HG02763 (cell line): ENCODE results near the gene CYP1B1.
"Not testable (repeated sequence)": the region's sequence is repeated elsewhere in the genome, so short reads cannot be mapped to it uniquely, and the experiment has no call there.

ENCODE experiments used
- ATAC-seq: cut with Tn5 transposase; IDR thresholded peaks from one replicate; pipeline ENCODE4 v1.9.1; 2021; ENCODE audit warnings: mild to moderate bottlenecking, moderate library complexity; ENCODE audit not compliant: unreplicated experiment

The CYP1B1 gene

DNA sequence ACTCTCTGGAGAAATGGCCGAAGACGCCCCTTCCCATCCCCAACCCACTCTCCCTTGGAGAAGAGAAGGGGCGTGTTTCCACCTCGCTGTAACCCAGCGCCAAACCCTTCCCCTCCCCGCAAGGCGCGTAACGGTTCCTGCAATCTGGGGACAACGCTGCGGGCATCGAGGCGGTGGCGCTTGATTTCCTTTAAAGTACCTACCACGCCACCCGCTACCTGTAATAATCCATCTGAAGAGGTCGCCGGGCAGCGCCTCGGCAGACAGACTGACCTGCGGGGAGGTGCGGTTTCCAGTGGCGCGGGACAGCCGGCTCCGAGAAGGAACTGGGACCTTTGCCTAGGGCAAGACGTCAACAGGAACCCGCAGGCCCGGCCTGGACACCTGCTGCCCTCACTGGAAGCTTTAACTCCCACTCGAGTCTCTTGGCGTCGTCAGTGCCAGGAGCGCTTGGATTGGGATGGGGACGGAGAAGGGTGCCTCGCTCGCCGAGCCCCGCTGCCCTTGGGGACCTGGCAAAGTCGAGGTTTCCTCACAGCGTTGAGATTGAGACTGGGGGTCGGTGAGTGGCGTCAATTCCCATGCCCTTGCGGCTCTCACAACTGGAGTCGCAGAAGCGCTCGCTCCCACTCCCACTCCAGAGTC is at the start of gene CYP1B1:
TSS of gene CYP1B1 (minus strand) at position 645 of the 645 bp plus-strand sequence. CDS start 763 bp downstream, outside the sequence.
- no peak for ATAC-seq

DNA sequence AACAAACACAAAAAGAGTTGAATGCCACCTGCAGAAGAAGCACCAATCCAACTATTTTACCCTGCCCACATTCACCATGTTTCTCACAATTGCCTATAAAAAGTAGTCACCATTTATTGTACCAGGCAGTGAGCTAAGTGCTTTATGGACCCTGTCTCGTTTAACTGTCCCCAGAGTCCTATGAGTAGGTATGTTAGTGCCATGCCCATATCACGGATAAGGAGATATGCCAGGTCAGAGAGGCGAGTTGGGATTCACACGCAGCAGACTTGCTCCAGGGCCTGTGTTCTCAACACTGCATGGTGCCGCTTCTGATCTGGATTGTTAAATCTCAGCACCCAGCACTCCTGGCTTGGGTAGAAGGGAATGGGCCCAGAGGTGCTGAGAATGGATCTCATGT is 49.1 kb upstream of the CYP1B1 start:
- ATAC-seq: no peak

DNA sequence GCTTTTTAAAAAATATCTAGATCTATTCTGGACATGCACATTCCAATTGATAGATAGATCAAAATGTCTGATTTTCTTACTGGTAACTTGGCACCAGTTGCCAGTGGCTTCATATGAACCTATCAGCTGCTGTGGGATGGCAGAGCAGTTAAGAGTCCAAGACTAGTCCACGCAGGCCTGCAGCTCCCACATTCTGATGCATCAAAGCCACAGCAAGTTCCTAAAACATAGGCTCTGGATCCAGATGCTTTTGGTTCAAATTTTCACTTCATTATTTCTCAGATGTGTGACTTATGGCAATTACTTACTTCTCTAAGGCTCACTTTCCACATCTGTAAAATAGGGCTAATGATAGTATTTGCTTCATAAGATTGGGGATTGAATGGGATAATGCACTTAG is 48.0 kb upstream of the CYP1B1 start:
- no peak for ATAC-seq

DNA sequence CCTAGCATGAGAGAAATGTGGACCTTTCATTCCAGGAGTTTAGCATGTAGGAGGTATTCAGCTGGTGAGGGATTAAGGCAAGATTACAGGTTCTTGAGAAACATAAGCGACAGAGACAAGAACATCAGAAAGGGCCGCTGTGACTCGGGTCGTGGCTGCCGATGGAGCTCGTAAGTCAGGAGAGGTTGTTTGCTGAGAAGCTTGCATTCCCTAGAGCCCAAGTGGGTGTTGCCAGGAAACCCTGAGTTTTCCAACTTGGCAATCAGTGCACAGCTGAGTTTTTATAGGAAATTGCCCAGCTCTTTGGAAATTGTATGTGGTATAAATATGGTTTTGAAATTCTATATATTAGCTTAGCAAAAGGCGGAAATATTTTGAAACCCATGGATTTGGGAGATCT is 46.4 kb upstream of the CYP1B1 start:
- ATAC-seq: no peak

DNA sequence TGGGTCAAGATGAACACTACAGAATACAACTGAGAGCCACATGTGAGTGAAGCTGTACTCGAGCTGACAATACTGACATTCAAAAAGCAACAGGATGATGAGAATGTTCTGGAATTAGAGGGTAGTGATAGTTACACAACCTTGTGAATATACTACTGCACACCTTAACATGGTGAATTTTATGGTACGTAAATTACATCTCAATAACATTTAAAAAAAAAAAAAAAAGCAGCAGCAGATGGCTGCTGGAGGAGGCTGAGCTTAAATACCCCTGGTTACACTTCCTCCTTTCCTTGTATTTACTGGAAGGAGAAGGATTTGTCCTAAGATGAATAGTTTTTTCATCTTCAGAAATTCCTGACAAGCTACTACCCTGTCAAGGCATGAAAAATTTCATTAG is 45.5 kb upstream of the CYP1B1 start:
- no peak for ATAC-seq

DNA sequence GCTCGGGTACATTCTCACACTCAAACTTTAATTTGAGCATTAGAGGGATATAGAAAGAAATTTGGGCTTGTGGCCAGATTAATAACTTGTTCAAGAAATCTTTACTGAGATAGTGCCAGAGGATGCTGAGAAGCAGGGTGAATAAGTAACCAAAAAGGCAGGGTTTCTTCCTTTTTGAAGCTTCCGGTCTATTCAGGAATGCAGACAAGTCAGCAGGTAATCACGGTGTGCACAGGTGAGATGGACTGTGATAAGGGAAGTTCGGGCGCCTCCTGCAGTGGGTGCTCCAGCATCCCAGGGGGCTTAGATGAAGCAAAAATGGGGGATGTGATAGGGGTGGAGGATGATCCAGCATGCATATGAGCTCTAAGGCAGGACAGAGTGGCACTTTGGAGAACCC is 44.9 kb upstream of the CYP1B1 start:
- ATAC-seq: no peak

DNA sequence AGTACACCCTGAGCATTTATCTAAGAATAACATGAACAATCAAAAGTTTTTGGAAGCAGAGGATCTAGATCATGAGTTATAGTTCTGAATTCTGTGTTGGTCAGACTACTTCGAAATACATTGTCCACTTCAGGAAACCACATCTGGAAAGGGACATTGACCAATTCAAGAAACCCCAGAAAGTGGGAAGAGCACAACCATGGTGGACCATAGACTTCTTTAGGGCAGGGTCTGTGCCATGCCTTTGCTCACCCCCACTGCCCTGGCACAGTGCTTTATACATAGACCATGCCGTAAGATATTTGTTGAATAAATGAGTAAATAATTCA is 44.3 kb upstream of the CYP1B1 start:
- no peak for ATAC-seq

DNA sequence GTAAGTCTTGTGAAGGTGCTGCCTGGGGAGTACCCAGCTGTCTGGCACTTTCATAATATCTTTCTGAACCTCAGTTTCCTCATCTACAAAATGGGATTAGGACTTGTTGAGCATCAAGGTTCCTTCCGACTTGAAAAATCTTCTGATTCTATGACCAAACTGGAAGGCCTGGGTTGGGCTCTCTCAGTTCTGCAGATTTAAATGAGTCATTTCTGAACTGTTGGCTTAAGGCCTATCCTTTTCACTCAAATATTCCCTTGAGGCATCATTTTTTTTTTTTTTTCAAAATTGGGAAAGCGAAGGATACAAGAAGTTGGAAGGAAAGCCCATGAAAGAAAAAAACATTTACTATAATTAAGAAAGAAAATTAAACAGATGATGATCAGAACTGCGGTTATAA is 40.8 kb upstream of the CYP1B1 start:
- ATAC-seq: no peak

DNA sequence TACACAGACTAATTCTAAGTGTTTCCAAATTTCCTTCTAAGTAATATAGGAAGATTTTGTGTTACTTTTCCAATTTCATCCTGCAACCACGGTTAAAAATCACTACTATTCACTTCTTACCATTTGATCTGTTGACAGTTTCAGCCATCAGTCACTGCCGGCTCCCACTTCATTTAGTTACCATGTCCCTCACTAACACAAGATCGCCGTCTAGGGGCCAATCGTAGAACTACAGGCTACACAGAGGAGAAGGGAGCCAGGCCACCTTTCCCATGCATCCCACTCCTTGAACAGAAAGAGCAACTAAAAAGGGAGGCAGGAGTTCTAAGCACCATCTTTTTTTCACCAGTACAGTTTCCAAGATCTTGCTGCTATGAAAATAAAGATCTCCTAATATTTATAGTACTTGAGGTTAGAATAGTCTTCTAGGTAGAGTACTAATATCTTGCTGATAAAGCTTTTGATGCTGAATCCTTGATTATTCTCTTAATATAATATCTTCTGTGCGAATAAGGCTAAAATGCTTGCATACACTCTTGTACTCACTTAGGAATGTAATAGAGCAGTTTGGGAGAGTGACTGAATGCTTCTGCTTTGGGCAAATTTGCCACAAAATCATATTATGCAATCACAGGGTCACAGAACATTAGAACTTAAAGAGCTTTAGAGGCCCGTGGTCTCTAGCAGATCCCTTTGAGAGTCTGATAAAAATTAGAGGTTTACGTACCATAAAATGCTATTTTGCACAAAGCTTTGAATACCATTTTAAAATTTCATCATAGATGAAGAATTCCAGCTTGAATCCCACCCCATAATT is 39.5 kb upstream of the CYP1B1 start:
- ATAC-seq: peak; percentile 53

DNA sequence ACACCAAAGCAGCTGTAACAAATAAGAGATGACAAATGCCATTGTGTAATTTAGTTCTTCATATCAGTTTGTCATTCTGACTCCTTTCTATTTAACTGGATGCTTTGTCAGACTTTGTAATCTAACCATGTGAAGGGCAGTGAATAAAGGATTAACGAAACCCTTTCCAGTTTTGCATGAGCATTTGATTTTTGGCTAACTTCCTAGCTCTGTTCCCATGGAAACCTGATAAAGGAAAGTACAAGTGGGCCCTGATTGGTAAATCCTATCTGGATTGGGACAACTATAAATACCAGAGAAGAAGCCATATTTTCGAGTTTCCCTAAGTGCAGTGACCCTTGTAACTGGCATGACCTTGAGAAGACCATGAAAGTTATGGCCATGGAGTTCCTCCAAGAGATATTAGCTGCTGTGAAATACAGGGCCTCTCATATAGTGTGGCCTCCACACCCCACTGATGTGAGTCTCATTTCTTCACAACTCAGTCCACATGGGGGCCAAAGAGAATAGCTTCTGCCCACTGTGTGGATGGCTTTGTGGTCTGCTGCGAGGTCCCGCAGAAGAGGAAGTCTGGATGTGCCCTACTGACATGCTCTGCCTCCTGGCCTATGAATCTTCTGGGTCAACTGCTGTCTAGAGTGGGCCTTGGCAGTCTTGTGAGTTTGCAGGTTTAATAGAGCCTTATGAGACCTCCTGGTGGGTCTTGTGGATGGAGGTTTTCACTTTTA is 38.2 kb upstream of the CYP1B1 start:
- no peak for ATAC-seq

DNA sequence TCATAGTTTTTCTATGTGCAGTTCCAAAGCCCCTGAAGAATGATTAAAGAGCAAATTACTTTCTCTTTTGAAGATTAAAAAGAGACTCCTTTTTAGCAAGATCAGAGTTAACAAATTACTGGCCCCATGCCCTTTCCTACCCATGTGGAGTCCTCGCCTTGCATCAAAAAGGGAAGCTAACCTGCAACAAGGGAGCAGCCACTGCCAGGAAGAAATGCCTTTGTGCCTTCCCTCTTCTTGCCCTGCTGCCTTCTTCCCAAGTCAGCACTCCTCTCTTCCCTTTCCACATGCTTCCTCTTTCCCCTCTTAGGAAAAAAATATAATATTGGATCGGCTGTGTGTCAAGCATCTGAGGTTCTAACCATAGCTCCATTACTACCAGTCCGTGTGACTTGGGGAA is 37.1 kb upstream of the CYP1B1 start:
- ATAC-seq: no peak

DNA sequence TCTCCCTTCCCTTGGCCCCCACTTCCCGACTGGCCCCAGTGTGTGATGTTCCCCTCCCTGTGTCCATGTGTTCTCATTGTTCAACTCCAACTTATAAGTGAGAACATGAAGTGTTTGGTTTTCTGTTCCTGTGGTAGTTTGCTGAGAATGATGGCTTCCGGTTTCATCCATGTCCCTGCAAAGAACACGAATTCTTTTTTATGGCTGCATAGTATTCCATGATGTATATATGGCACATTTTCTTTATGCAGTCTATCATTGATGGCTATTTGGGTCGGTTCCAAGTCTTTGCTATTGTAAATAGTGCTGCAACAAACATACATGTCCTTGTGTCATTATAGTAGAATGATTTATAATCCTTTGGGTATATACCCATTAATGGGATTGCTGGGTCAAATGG is 35.4 kb upstream of the CYP1B1 start:
- not testable (repeated sequence) for ATAC-seq

DNA sequence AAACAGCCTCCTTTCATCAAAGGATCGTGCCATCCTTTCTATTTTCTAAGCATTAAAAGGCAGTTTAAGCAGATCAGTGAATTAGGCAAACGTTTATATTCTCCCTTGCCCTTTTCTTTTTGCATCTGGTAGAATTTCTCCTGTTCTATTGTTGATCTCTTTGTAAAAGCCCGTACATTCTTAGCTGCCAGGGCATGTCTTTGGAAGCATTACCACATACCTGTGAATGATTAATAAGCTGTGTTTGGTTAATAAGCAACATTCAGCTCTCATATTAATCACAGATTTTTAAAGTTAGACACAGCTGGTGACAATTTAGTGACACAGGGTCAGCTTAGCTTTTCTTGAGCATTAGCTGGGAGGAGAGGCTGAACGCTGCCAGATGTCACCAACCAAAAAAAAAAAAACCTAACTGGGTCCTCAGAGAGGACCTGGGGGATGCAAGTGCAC is 33.8 kb upstream of the CYP1B1 start:
- ATAC-seq: no peak

DNA sequence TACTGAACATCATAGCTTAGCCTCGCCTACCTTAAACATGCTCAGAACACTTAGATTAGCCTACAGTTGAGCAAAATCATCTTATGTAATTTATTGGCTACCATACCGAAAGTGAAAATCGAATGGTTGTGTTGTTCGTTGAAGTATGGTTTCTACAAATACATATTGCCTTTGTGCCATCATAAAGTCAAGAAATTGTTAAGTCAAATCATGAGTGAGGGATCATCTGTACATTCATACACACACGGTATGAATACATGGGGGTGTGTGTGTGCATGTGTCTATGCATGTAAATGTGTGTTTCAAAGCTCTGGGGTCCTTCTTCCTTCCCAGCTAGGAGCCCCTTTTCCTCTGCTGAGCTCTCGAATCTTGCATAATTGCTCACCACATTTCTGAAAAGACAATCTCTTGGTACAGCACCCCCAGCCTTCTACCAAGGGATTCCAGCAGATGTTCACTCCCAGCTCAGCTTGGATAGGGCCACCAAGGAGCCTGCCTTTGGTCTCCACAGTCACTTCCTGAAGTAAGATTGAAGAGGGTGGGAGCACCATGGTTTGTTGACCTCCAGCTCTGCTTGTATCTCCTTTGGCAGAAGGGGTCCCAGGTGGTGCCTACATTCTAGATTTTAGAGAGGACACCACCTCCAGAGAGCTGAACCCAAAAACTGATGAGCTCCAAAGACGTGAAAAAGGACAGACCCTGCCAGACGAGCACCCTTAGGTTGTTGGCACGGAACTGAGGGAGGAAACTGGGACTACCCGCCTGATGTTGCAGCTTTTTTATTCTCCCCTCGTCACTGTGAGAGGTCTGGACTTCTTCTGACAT is 33.2 kb upstream of the CYP1B1 start:
- ATAC-seq: no peak

DNA sequence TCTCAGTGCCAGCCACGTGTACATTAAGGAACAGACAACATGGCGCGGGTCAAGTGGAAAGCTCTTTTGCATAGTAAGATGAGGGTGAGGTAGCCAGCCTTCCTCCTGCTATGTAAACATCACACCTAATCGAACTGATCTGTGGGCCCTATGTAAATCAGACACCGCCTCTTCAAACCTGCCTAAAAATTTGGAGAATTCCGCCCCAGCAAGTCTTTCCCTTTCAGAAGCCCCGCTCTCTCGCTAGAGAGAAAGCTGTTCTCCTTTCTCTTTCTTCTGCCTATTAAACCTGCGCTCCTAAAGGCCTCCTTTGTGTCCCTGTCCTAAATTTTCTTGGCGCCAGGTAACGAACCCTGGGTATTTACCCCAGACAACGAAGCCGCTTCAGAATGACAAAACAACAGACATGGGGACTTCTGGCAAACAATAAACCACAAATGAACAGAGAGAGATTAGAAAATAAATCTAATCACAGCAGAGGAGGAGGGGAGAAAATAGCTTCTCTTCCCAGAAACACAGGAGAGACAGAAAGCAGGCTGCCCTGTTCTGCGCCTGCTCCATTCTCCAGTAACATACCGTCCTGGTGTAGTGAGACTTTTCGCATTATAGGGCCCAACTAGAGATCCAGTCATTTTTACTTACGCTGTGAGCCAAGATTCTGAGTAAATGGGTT is 31.9 kb upstream of the CYP1B1 start:
- ATAC-seq: no peak

DNA sequence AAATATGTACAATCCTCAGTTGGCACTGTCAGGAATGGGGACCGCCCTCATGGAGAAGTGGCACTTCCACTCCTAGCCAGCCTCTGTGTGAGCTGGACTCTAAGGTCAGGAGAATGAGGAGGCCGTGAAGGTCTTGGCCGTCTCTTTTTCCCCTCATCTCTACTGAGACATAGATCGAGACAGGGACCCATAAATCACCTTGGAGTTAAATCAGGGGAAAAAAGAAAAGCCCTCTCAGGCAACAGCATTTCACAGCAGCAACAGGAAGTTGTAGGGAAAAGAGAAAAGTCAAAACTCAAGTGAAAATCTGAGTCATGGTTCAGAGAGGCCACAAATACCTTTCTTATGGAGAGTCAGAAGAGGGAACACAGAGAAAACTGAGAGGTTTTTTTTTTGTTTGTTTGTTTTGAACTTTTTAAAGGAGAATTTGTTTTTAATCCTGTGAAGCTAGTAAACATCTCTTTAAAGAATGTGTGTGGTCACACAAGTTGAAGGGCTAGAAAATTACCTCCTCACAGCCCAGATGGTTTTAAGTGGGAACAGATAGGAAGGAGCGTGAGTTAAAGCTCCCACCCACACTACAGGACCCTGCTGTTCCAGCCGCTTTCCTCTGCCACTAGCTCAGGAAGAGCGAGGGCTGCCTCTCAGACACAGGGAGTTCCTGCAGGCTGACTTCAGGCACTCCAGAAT is 30.6 kb upstream of the CYP1B1 start:
- ATAC-seq: no peak

DNA sequence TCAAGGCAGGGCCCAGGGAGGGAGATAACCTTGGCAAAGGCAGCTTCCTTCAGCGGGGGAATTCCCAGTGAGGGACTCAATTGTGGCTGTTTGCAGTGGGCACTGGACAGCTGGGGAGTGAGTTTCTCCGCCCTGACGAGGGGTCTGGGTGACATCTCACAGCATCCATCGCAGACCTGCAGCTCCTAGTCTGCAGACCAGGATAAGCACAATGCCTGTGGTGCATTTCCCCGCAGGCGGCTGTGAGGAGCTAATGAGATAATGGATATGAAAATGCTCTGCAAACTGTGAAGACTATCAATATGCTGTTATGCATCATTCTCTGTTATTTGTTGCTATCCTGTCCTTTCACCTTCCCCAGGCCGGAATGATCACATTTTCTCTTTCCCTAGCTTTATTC is 30.0 kb upstream of the CYP1B1 start:
- no peak for ATAC-seq

DNA sequence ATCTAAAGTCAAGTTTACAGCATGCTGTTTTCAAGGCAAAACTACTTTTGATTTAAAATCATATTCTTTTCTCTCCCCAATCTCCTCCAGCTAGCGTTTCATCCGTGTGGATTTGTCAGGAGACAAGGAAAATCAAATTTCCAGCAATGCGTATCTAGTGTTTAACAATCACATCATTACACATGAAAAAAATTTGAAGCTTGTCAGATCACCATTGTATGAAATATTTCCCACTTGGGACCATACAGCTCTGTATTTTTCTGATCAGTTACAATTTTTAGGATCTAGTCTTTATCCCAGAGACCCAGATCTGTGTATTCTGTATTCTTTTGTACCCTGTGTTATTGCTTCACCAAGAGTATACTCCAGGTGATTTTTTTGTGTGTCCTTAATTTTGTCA is 28.6 kb upstream of the CYP1B1 start:
- ATAC-seq: no peak

DNA sequence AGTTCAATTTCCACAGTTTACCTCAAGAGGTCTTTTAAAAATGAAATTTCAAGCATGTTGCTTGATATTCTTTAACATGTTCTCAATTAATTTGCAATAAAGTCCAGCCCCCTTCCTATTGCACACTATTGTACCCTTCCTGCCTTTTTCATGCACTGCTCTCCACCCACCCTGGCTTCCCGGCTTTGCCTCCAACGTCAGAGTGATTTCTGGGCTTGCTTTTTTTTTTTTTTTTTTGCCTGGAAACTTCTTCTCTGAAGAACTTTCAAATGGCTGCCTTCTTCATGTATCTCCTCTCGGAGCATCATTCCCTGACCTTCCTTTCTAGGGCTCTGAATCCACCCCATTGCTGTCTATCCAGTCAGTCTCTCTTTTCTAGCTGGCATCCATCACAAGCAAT is 24.4 kb upstream of the CYP1B1 start:
- ATAC-seq: no peak
